Measurements from ENCODE around the gene TFDP1. TPM values are rescaled to one million over a fixed set of nuclear protein-coding genes. Genes with fewer than 3 reads are reported as not detected.

Gene TFDP1
- total RNA-seq, 2 donors from 2014 or later: 74.8 to 76.1 TPM

GRCh38 chr13:113555141-113555540 lies 29.4 kb upstream of the TFDP1 start:
- Histone ChIP-seq H3K27ac (ENCODE audit: low read depth, low read length) (no peak overlapping the region), H3K4me1 (ENCODE audit: control insufficient read depth, insufficient read depth, low read length) (no peaks in the 10 kb centered on the region), H3K27me3 (ENCODE audit: control insufficient read depth, insufficient read depth, low read length, poor library complexity, severe bottlenecking) (no peaks in the 10 kb centered on the region), H3K36me3 (ENCODE audit: control insufficient read depth, insufficient read depth, low read length) (peaks cover 17% of the 10 kb centered on the region), H3K9me3 (ENCODE audit: control insufficient read depth, low read length) (no peaks in the 10 kb centered on the region), H3K4me3 (ENCODE audit: low read length) (no peak overlapping the region), H3K9ac (ENCODE audit: extremely low read depth, low read length, poor library complexity, severe bottlenecking) (no peak overlapping the region)
- no peak for TF ChIP-seq CTCF (conservative IDR thresholded peaks at IDR 0.05)
- Mint-ChIP-seq H3K27me3 (ENCODE audit: insufficient read depth) (no peaks in the 10 kb centered on the region), H3K4me3 (no peak overlapping the region), H3K9me3 (no peaks in the 10 kb centered on the region), H3K36me3 (ENCODE audit: low read depth) (peaks cover 17% of the 10 kb centered on the region), H3K4me1 (peaks cover 12% of the 10 kb centered on the region), H3K27ac (peak overlapping the region; percentile 66)
- DNase-seq: peak; percentile 24
- WGBS, 2 experiments (ENCODE audit: insufficient coverage in 1 of 2, insufficient read length in 1 of 2): 87 to 90% methylated on average over 2 to 4 of the region's 4 CpGs

DNA sequence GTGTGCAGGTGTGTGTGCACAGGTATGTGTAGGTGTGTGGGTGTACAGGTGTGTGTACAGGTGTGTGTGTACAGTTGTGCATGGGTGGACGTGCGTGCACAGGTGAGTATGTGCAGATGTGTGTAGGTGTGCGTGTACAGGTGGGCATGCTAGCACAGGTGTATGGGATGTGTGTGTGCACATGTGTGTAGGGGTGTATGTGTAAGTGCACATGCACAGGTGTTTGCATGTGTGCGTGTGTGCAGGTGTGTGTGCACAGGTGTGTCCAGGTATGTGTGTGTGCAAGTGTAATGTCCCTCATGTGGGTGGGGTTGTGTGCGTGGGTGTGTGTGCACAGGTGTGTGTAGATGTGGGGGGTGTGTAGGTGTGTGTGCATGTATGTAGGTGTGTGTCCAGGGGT lies 27.5 kb upstream of the TFDP1 start:
- peaks cover 12% of the 10 kb centered on the region for H3K4me1 Mint-ChIP-seq
- Histone ChIP-seq H3K27me3 (ENCODE audit: control insufficient read depth, insufficient read depth, low read length, poor library complexity, severe bottlenecking) (no peaks in the 10 kb centered on the region), H3K4me3 (ENCODE audit: low read length) (no peak overlapping the region), H3K36me3 (ENCODE audit: control insufficient read depth, insufficient read depth, low read length) (no peaks in the 10 kb centered on the region), H3K27ac (ENCODE audit: low read depth, low read length) (no peak overlapping the region), H3K9me3 (ENCODE audit: control insufficient read depth, low read length) (no peaks in the 10 kb centered on the region), H3K4me1 (ENCODE audit: control insufficient read depth, insufficient read depth, low read length) (no peaks in the 10 kb centered on the region), H3K9ac (ENCODE audit: extremely low read depth, low read length, poor library complexity, severe bottlenecking) (no peak overlapping the region)
- no peak overlapping the region for H3K4me3 Mint-ChIP-seq
- peaks cover 8% of the 10 kb centered on the region for H3K36me3 Mint-ChIP-seq (ENCODE audit: low read depth)
- H3K27ac Mint-ChIP-seq: no peak overlapping the region
- TF ChIP-seq CTCF (conservative IDR thresholded peaks at IDR 0.05): no peak
- H3K9me3 Mint-ChIP-seq: no peaks in the 10 kb centered on the region
- 87 to 100% methylated on average over 3 to 5 of the region's 5 CpGs for WGBS, 2 experiments (ENCODE audit: insufficient coverage in 1 of 2, insufficient read length in 1 of 2)
- peak; percentile 24 for DNase-seq
- H3K27me3 Mint-ChIP-seq (ENCODE audit: insufficient read depth): peaks cover under 1% of the 10 kb centered on the region

GRCh38 chr13:113558461-113558860 lies 26.1 kb upstream of the TFDP1 start:
- H3K9ac ChIP-seq (ENCODE audit: extremely low read depth, low read length, poor library complexity, severe bottlenecking): no peak overlapping the region
- H3K9me3 ChIP-seq (ENCODE audit: control insufficient read depth, low read length): no peaks in the 10 kb centered on the region
- no peaks in the 10 kb centered on the region for H3K36me3 ChIP-seq (ENCODE audit: control insufficient read depth, insufficient read depth, low read length)
- Mint-ChIP-seq H3K27me3 (ENCODE audit: insufficient read depth) (peaks cover 3% of the 10 kb centered on the region), H3K4me3 (no peak overlapping the region), H3K36me3 (ENCODE audit: low read depth) (peaks cover 2% of the 10 kb centered on the region), H3K9me3 (no peaks in the 10 kb centered on the region), H3K27ac (no peak overlapping the region), H3K4me1 (peaks cover 5% of the 10 kb centered on the region)
- peak; percentile 17 for DNase-seq
- no peaks in the 10 kb centered on the region for H3K4me1 ChIP-seq (ENCODE audit: control insufficient read depth, insufficient read depth, low read length)
- H3K27me3 ChIP-seq (ENCODE audit: control insufficient read depth, insufficient read depth, low read length, poor library complexity, severe bottlenecking): no peaks in the 10 kb centered on the region
- H3K27ac ChIP-seq (ENCODE audit: low read depth, low read length): no peak overlapping the region
- 92% methylated on average over 5 to 6 of the region's 6 CpGs for WGBS, 2 experiments (ENCODE audit: insufficient coverage in 1 of 2, insufficient read length in 1 of 2)
- H3K4me3 ChIP-seq (ENCODE audit: low read length): no peak overlapping the region
- no peak for TF ChIP-seq CTCF (conservative IDR thresholded peaks at IDR 0.05)
